C4-2B (cell line): ENCODE data around the gene APOE.
"Not testable (repeated sequence)": the region's sequence is repeated elsewhere in the genome, so short reads cannot be mapped to it uniquely, and the experiment has no call there.

Source experiments
- H3K27ac ChIP-seq: fragments of 450-650 bp; 2 replicates; pipeline ENCODE4 v1.5.1; 2017
- ZFX ChIP-seq: fragments of 450-650 bp; IDR thresholded peaks from 2 replicates; pipeline ENCODE4 v1.6.1; 2017
- TF ChIP-seq, protein P1 (sequence below): fragments of 450-650 bp; conservative IDR thresholded peaks from 2 replicates; pipeline ENCODE4 v1.5.1; 2017; ENCODE audit warnings: mild to moderate bottlenecking

APOE gene

DNA sequence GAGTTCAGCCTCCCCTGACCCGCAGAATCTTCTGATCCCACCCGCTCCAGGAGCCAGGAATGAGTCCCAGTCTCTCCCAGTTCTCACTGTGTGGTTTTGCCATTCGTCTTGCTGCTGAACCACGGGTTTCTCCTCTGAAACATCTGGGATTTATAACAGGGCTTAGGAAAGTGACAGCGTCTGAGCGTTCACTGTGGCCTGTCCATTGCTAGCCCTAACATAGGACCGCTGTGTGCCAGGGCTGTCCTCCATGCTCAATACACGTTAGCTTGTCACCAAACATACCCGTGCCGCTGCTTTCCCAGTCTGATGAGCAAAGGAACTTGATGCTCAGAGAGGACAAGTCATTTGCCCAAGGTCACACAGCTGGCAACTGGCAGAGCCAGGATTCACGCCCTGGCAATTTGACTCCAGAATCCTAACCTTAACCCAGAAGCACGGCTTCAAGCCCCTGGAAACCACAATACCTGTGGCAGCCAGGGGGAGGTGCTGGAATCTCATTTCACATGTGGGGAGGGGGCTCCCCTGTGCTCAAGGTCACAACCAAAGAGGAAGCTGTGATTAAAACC is 1.1 kb upstream of the APOE start:
- TF ChIP-seq, protein P1, sequence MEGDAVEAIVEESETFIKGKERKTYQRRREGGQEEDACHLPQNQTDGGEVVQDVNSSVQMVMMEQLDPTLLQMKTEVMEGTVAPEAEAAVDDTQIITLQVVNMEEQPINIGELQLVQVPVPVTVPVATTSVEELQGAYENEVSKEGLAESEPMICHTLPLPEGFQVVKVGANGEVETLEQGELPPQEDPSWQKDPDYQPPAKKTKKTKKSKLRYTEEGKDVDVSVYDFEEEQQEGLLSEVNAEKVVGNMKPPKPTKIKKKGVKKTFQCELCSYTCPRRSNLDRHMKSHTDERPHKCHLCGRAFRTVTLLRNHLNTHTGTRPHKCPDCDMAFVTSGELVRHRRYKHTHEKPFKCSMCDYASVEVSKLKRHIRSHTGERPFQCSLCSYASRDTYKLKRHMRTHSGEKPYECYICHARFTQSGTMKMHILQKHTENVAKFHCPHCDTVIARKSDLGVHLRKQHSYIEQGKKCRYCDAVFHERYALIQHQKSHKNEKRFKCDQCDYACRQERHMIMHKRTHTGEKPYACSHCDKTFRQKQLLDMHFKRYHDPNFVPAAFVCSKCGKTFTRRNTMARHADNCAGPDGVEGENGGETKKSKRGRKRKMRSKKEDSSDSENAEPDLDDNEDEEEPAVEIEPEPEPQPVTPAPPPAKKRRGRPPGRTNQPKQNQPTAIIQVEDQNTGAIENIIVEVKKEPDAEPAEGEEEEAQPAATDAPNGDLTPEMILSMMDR: no peak
- no peak for TF ChIP-seq ZFX
- no peak overlapping the region for H3K27ac ChIP-seq

DNA sequence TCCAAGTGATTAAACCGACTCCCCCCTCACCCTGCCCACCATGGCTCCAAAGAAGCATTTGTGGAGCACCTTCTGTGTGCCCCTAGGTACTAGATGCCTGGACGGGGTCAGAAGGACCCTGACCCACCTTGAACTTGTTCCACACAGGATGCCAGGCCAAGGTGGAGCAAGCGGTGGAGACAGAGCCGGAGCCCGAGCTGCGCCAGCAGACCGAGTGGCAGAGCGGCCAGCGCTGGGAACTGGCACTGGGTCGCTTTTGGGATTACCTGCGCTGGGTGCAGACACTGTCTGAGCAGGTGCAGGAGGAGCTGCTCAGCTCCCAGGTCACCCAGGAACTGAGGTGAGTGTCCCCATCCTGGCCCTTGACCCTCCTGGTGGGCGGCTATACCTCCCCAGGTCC is 2.0 kb downstream of the APOE start:
- no peak overlapping the region for H3K27ac ChIP-seq
- TF ChIP-seq ZFX: no peak
- TF ChIP-seq, protein P1: no peak

DNA sequence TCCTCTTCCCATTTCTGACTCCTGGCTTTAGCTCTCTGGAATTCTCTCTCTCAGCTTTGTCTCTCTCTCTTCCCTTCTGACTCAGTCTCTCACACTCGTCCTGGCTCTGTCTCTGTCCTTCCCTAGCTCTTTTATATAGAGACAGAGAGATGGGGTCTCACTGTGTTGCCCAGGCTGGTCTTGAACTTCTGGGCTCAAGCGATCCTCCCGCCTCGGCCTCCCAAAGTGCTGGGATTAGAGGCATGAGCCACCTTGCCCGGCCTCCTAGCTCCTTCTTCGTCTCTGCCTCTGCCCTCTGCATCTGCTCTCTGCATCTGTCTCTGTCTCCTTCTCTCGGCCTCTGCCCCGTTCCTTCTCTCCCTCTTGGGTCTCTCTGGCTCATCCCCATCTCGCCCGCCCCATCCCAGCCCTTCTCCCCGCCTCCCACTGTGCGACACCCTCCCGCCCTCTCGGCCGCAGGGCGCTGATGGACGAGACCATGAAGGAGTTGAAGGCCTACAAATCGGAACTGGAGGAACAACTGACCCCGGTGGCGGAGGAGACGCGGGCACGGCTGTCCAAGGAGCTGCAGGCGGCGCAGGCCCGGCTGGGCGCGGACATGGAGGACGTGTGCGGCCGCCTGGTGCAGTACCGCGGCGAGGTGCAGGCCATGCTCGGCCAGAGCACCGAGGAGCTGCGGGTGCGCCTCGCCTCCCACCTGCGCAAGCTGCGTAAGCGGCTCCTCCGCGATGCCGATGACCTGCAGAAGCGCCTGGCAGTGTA is 2.7 kb downstream of the APOE start:
- H3K27ac ChIP-seq: no peak overlapping the region
- TF ChIP-seq, protein P1: no peak
- TF ChIP-seq ZFX: no peak

DNA sequence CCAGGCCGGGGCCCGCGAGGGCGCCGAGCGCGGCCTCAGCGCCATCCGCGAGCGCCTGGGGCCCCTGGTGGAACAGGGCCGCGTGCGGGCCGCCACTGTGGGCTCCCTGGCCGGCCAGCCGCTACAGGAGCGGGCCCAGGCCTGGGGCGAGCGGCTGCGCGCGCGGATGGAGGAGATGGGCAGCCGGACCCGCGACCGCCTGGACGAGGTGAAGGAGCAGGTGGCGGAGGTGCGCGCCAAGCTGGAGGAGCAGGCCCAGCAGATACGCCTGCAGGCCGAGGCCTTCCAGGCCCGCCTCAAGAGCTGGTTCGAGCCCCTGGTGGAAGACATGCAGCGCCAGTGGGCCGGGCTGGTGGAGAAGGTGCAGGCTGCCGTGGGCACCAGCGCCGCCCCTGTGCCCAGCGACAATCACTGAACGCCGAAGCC is 3.3 kb downstream of the APOE start:
- no peak overlapping the region for H3K27ac ChIP-seq
- TF ChIP-seq, protein P1: no peak
- TF ChIP-seq ZFX: no peak

DNA sequence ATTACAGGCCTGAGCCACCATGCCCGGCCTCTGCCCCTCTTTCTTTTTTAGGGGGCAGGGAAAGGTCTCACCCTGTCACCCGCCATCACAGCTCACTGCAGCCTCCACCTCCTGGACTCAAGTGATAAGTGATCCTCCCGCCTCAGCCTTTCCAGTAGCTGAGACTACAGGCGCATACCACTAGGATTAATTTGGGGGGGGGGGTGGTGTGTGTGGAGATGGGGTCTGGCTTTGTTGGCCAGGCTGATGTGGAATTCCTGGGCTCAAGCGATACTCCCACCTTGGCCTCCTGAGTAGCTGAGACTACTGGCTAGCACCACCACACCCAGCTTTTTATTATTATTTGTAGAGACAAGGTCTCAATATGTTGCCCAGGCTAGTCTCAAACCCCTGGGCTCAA is 4.2 kb downstream of the APOE start:
- no peak overlapping the region for H3K27ac ChIP-seq
- no peak for TF ChIP-seq ZFX
- TF ChIP-seq, protein P1: no peak

DNA sequence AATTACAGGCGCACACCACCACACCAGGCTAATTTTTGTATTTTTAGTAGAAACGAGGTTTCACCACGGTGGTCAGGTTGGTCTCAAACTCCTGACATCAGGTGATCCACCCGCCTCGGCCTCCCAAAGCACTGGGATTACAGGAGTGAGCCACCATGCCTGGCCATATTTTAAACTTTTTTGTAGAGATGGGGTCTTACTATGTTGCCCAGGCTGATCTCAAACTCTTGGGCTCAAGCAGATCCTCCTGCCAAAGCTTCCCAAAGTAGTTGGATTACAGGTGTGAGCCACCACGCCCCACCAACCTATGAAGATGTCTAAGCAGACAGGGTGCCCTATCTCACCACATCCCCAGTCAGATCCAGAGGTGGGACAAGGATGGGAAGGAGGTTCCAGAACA is 6.3 kb downstream of the APOE start:
- H3K27ac ChIP-seq: not testable (repeated sequence)

DNA sequence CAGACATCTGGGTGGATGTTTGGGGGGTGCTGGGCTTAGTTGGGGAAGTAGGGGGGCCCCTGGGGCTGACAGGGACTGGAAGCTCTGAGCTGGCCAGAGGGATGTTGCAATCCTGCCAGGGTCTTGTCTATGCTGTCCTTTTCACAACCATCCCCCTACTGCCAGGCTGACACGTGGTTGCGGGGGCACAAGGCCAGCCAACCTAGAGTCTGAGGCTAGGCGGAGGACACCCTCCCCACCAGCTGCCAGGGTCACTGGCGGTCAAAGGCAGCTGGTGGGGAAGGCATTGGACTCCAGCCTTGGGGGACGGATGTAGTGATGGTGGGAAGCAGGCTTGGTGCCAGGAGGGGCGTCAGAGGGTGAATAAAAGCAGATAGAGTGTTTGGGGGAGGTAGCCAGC is 7.3 kb downstream of the APOE start:
- no peak overlapping the region for H3K27ac ChIP-seq
- no peak for TF ChIP-seq ZFX
- TF ChIP-seq, protein P1: no peak

DNA sequence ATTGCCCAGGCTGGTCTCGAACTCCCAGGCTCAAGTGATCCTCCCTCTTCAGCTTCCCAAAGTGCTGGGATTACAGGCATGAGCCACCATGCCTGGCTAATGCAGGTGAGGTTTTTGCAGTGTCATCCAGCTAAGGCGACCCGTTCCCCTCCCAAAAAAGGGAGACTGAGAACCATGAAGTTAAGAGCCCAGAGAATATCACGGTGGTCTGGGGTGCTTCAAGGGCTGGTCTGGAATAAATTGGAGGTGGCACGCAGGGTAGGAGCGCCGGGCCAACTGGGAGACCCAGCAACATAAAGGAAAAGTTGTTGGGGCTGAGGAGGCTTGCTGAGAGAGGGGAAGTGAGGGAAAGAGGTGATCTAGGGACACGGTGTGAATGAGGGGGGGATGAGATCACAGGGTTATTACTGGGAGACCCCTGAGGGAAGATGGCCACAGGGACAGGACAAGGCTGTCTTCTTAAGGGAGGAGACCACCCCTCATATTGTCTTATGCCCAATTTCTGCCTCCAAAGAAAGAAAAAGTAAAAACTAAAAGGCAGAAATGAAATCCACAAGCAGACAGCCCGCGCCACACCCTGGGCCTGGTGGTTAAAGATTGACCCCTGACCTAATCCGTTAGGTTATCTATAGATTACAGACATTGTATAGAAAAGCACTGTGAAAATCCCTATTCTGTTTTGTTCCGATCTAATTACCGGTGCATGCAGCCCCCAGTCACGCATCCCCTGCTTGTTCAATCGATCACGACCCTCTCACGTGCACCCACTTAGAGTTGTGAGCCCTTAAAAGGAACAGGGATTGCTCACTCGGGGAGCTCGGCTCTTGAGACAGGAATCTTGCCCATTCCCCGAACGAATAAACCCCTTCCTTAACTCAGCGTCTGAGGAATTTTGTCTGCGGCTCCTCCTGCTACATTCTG is 8.2 kb downstream of the APOE start:
- H3K27ac ChIP-seq: not testable (repeated sequence)

DNA sequence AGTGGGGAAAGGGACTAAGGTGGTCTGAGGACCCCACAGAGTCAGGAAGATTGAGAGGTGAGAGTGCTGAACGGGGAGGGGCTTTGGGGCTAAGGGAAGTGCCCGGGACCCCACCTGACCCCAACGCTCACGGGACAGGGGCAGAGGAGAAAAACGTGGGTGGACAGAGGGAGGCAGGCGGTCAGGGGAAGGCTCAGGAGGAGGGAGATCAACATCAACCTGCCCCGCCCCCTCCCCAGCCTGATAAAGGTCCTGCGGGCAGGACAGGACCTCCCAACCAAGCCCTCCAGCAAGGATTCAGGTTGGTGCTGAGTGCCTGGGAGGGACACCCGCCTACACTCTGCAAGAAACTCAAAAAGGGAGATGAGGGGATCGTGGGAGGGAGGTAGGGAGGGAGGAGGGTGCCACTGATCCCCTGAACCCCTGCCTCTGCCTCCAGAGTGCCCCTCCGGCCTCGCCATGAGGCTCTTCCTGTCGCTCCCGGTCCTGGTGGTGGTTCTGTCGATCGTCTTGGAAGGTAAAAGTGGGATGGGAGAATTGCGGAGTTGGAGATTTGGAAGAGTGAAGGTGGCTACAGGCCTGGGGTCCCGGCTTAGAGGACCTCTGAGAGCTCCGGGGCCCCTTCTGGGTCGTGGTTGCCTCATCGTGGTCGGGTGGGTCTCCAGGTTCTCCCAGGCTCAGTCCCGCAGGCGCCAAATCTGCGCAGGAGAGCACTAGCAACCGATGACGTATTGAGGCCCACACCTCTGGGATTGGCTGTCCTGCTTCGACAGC is 9.0 kb downstream of the APOE start, which contains the start of gene APOC1:
Gene APOC1 (plus strand): TSS at position 176 of the 774 bp plus-strand sequence. CDS start 284 bp downstream, at position 460.
- peak within 1 kb of the TSS; percentile 57 for H3K27ac ChIP-seq
